ENCODE measurements around the gene PRDM16. TPM values are rescaled to one million over a fixed set of nuclear protein-coding genes. Genes with fewer than 3 reads are reported as not detected.

The PRDM16 gene
- total and polyA plus RNA-seq, 2 of the 13 experiments (the other 11 are each of a cell fraction or from before 2014, with no cell fraction given) = 0.15 to 0.81 TPM

DNA sequence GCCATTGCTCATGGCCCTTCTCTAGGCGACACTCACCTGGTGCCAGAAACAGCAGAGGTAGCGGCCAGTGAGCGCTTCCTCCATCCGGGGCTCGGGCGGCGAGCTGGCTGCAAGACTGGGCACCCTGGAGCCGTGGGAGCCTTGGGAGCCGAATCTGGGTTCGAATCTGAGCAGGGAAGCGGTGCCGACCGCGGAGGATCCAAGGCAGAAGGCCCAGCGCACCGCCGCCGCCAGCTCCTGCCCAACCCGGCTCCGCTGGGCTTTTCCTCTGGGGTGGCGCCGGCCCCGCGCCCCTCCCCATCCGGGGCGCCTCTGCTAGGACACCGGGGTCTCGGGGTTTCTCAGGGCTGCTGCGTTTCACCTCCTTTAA lies 1.7 kb upstream of the PRDM16 start:
- no peak overlapping the region for H3K27ac ChIP-seq (ENCODE audit: extremely low read length, insufficient read depth, low read length)
- no peak overlapping the region for H3K9ac ChIP-seq (ENCODE audit: insufficient read depth, low read depth, low read length)
- H3K4me3 ChIP-seq (replicated peaks in 1 of 3; ENCODE audit: insufficient read depth in 1 of 3, low read depth in 2 of 3, low read length in 3 of 3) = no peak overlapping the region
- ATAC-seq = no peak
- H4K20me1 ChIP-seq (ENCODE audit: insufficient read depth, low read length) = no peaks in the 10 kb centered on the region
- CTCF ChIA-PET (ENCODE audit: low intra/inter-chr PET ratio, low total read pairs) = interaction anchor here (1.5 to 1.9 kb wide), 2 partner anchors 343 to 357 kb away, joined by 3 to 13 read pairs; no protein-coding TSS in a partner anchor
- H2AFZ ChIP-seq (ENCODE audit: low read length) = no peak overlapping the region
- peaks cover 36% of the 10 kb centered on the region for H3K4me1 ChIP-seq (ENCODE audit: insufficient read depth, low read length)
- 96% methylated on average over 14 of the region's 29 CpGs for WGBS (ENCODE audit: low lambda C conversion rate)
- H3K79me2 ChIP-seq (ENCODE audit: insufficient read depth, low read length) = peaks cover 2% of the 10 kb centered on the region
- H3K4me2 ChIP-seq (ENCODE audit: low read depth, low read length) = no peak overlapping the region
- H3K36me3 ChIP-seq (replicated peaks in 1 of 2; ENCODE audit: control insufficient read depth in 1 of 2, insufficient read depth in 2 of 2, low read length in 2 of 2) = no peaks in the 10 kb centered on the region
- H3K9me3 ChIP-seq (ENCODE audit: low read length) = no peaks in the 10 kb centered on the region
- no peak for DNase-seq (ENCODE audit: low spot score)
- no TSS peak for BruUV-seq (replicated peaks)
- POLR2A ChIA-PET = interaction anchor here (0.9 to 1.6 kb wide), 2 partner anchors 253 to 274 kb away, joined by 3 read pairs; no protein-coding TSS in a partner anchor
- FAIRE-seq = no peak
- in situ Hi-C loops (cut with HindIII; ENCODE audit: extremely low pct_ligation_motif_present, low pct_unique_long_range_greater_than_20kb) (loop anchor here (5.0 to 25.0 kb wide), 2 partner anchors 220 to 355 kb away; no protein-coding TSS in a partner anchor), intact Hi-C loops (cut with micrococcal nuclease; ENCODE audit: unreplicated experiment) (loop anchor here (5.0 kb wide), 1 partner anchor 345 kb away; no protein-coding TSS in a partner anchor)
- H3K27me3 ChIP-seq (ENCODE audit: control insufficient read depth in 1 of 2, insufficient read depth in 2 of 2, low read length in 2 of 2) = peaks cover 6 to 34% of the 10 kb centered on the region in 2 experiments
- TF ChIP-seq HCFC1 (IDR thresholded peaks at IDR 0.05; ENCODE audit: low read depth, low read length) (no peak), ZNF44 (CRISPR knock-in tag; IDR thresholded peaks at IDR 0.05) (no peak), NAIF1 (CRISPR knock-in tag; IDR thresholded peaks at IDR 0.05; ENCODE audit: borderline replicate concordance) (no peak), NR2F1 (CRISPR knock-in tag; IDR thresholded peaks at IDR 0.05) (no peak), PAWR (CRISPR knock-in tag; IDR thresholded peaks at IDR 0.05; ENCODE audit: borderline replicate concordance) (no peak), ZNF138 (CRISPR knock-in tag; IDR thresholded peaks at IDR 0.05; ENCODE audit: low read depth) (no peak), ZNF143 (CRISPR knock-in tag; IDR thresholded peaks at IDR 0.05) (no peak), ZNF792 (CRISPR knock-in tag; IDR thresholded peaks at IDR 0.05) (no peak), LCORL (IDR thresholded peaks at IDR 0.05) (no peak), LCORL (CRISPR knock-in tag; IDR thresholded peaks at IDR 0.05) (no peak), ZIK1 (CRISPR knock-in tag; IDR thresholded peaks at IDR 0.05; ENCODE audit: borderline replicate concordance, low read depth) (no peak), HNF4G (IDR thresholded peaks at IDR 0.05; ENCODE audit: borderline replicate concordance, low read depth, low read length) (no peak), HNF4G (CRISPR knock-in tag; IDR thresholded peaks at IDR 0.05; ENCODE audit: borderline replicate concordance, low read depth) (no peak), YEATS2 (CRISPR knock-in tag; IDR thresholded peaks at IDR 0.05; ENCODE audit: borderline replicate concordance) (no peak)
- TF ChIP-seq, protein P1, sequence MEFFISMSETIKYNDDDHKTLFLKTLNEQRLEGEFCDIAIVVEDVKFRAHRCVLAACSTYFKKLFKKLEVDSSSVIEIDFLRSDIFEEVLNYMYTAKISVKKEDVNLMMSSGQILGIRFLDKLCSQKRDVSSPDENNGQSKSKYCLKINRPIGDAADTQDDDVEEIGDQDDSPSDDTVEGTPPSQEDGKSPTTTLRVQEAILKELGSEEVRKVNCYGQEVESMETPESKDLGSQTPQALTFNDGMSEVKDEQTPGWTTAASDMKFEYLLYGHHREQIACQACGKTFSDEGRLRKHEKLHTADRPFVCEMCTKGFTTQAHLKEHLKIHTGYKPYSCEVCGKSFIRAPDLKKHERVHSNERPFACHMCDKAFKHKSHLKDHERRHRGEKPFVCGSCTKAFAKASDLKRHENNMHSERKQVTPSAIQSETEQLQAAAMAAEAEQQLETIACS (CRISPR knock-in tag; IDR thresholded peaks at IDR 0.05) = no peak
- TF ChIP-seq, protein P2, sequence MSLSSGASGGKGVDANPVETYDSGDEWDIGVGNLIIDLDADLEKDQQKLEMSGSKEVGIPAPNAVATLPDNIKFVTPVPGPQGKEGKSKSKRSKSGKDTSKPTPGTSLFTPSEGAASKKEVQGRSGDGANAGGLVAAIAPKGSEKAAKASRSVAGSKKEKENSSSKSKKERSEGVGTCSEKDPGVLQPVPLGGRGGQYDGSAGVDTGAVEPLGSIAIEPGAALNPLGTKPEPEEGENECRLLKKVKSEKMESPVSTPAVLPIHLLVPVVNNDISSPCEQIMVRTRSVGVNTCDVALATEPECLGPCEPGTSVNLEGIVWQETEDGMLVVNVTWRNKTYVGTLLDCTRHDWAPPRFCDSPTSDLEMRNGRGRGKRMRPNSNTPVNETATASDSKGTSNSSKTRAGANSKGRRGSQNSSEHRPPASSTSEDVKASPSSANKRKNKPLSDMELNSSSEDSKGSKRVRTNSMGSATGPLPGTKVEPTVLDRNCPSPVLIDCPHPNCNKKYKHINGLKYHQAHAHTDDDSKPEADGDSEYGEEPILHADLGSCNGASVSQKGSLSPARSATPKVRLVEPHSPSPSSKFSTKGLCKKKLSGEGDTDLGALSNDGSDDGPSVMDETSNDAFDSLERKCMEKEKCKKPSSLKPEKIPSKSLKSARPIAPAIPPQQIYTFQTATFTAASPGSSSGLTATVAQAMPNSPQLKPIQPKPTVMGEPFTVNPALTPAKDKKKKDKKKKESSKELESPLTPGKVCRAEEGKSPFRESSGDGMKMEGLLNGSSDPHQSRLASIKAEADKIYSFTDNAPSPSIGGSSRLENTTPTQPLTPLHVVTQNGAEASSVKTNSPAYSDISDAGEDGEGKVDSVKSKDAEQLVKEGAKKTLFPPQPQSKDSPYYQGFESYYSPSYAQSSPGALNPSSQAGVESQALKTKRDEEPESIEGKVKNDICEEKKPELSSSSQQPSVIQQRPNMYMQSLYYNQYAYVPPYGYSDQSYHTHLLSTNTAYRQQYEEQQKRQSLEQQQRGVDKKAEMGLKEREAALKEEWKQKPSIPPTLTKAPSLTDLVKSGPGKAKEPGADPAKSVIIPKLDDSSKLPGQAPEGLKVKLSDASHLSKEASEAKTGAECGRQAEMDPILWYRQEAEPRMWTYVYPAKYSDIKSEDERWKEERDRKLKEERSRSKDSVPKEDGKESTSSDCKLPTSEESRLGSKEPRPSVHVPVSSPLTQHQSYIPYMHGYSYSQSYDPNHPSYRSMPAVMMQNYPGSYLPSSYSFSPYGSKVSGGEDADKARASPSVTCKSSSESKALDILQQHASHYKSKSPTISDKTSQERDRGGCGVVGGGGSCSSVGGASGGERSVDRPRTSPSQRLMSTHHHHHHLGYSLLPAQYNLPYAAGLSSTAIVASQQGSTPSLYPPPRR (CRISPR knock-in tag; IDR thresholded peaks at IDR 0.05; ENCODE audit: borderline replicate concordance) = no peak
- TF ChIP-seq, protein P3, sequence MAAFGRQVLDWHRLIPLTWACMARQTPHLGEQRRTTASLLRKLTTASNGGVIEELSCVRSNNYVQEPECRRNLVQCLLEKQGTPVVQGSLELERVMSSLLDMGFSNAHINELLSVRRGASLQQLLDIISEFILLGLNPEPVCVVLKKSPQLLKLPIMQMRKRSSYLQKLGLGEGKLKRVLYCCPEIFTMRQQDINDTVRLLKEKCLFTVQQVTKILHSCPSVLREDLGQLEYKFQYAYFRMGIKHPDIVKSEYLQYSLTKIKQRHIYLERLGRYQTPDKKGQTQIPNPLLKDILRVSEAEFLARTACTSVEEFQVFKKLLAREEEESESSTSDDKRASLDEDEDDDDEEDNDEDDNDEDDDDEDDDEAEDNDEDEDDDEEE (CRISPR knock-in tag; IDR thresholded peaks at IDR 0.05) = no peak
- TF ChIP-seq, protein P4, sequence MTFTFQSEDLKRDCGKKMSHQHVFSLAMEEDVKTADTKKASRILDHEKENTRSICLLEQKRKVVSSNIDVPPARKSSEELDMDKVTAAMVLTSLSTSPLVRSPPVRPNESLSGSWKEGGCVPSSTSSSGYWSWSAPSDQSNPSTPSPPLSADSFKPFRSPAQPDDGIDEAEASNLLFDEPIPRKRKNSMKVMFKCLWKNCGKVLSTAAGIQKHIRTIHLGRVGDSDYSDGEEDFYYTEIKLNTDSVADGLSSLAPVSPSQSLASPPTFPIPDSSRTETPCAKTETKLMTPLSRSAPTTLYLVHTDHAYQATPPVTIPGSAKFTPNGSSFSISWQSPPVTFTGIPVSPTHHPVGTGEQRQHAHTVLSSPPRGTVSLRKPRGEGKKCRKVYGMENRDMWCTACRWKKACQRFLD (CRISPR knock-in tag; IDR thresholded peaks at IDR 0.05; ENCODE audit: borderline replicate concordance) = no peak
